H1 (cell line): ENCODE results near the gene ANKRD9. TPM values are rescaled to one million over a fixed set of nuclear protein-coding genes. Genes with fewer than 3 reads are reported as not detected.

Experiments
- CTCF ChIA-PET: fragments of 300-600 bp; sonication (Branson Sonifier 250); formaldehyde crosslinking; loops from one replicate; lab custom pipeline; 2021; ENCODE audit not compliant: partially characterized antibody; lab: Charles Lee
- POLR2A ChIA-PET: fragments of 300-600 bp; sonication (Branson Sonifier 250); formaldehyde crosslinking; loops from one replicate; lab custom pipeline; 2021; ENCODE audit warnings: inconsistent platforms; ENCODE audit not compliant: partially characterized antibody; lab: Charles Lee
- DNase-seq, 2 experiments: peaks; one replicate each; pipeline versions ENCODE4 v3.0.0 to v3.0.0-alpha.2; 2010 to 2022; ENCODE audit warnings: low spot score in 2 of 2, low read depth in 1 of 2, mixed read lengths in 1 of 2
- FAIRE-seq: peaks from 2 replicates; lab custom pipeline; 2011; peaks lifted over from hg19 to GRCh38; lab: Jason Lieb, UNC
- H2AFZ ChIP-seq: 2 replicates; pipeline ENCODE4 v1.8.1; 2012; ENCODE audit warnings: low read length, inconsistent platforms
- H2AK5ac ChIP-seq: 2 replicates; pipeline ENCODE4 v1.6.1; 2013; ENCODE audit warnings: low read depth, low read length
- H2BK120ac ChIP-seq: replicated peaks from 2 replicates; pipeline ENCODE3; 2013; ENCODE audit warnings: low read depth, low read length, inconsistent platforms
- H2BK12ac ChIP-seq: 2 replicates; pipeline ENCODE4 v1.6.1; 2013; ENCODE audit warnings: low read depth, low read length
- H2BK15ac ChIP-seq: 2 replicates; pipeline ENCODE4 v1.6.1; 2013; ENCODE audit warnings: low read length
- H2BK20ac ChIP-seq: 2 replicates; pipeline ENCODE4 v1.6.1; 2013; ENCODE audit warnings: low read length
- H2BK5ac ChIP-seq: 2 replicates; pipeline ENCODE4 v1.6.1; 2013; ENCODE audit warnings: low read depth, low read length
- H3K14ac ChIP-seq: 2 replicates; pipeline ENCODE4 v1.6.1; 2013; ENCODE audit warnings: inconsistent platforms; ENCODE audit not compliant: insufficient read length
- H3K18ac ChIP-seq: 2 replicates; pipeline ENCODE4 v1.6.1; 2013; ENCODE audit warnings: low read length; ENCODE audit errors: extremely low read depth
- H3K23ac ChIP-seq: 2 replicates; pipeline ENCODE4 v1.6.1; 2013; ENCODE audit warnings: inconsistent platforms; ENCODE audit not compliant: insufficient read length
- H3K23me2 ChIP-seq: 2 replicates; pipeline ENCODE4 v1.6.1; 2013; ENCODE audit warnings: low read depth, low read length
- H3K27ac ChIP-seq: 2 replicates; pipeline ENCODE4 v1.6.1; 2011; ENCODE audit warnings: low read depth, low read length, inconsistent platforms
- H3K27me3 ChIP-seq, 4 experiments: replicated peaks in 1 of 4; 1 replicate in 1 of 4; 2 replicates in 3 of 4; pipeline versions ENCODE4 v1.6.1 to v1.8.1; 2011 to 2013; ENCODE audit warnings: low read length in 3 of 4, mild to moderate bottlenecking in 3 of 4, inconsistent platforms in 2 of 4, mixed read lengths in 2 of 4, moderate library complexity in 1 of 4; ENCODE audit not compliant: control insufficient read depth in 3 of 4, insufficient read depth in 3 of 4; ENCODE audit errors: extremely low read depth in 1 of 4
- H3K36me3 ChIP-seq, 4 experiments: 2 replicates each; pipeline versions ENCODE4 v1.6.1 to v1.8.1; 2011 to 2013; ENCODE audit warnings: mild to moderate bottlenecking in 4 of 4, low read length in 3 of 4, moderate library complexity in 2 of 4, control low read depth in 1 of 4, inconsistent platforms in 1 of 4; ENCODE audit not compliant: insufficient read depth in 4 of 4, control insufficient read depth in 2 of 4
- H3K4ac ChIP-seq: replicated peaks from 2 replicates; pipeline ENCODE3; 2013; ENCODE audit warnings: low read length, low read depth, mixed read lengths, inconsistent platforms; ENCODE audit not compliant: insufficient read length
- H3K4me1 ChIP-seq, 4 experiments: replicated peaks in 1 of 4; 1 replicate in 1 of 4; 2 replicates in 3 of 4; pipeline versions ENCODE4 v1.6.1 to v1.8.1; 2011 to 2013; ENCODE audit warnings: low read length in 3 of 4, inconsistent platforms in 2 of 4, mixed read lengths in 1 of 4; ENCODE audit not compliant: insufficient read depth in 4 of 4, control insufficient read depth in 3 of 4
- H3K4me2 ChIP-seq, 2 experiments: 2 replicates each; pipeline versions ENCODE4 v1.6.1 to v1.8.1; 2011 to 2013; ENCODE audit warnings: low read depth in 2 of 2, low read length in 2 of 2, control low read depth in 1 of 2, inconsistent platforms in 1 of 2, mild to moderate bottlenecking in 1 of 2; ENCODE audit not compliant: insufficient read depth in 1 of 2
- H3K4me3 ChIP-seq, 4 experiments: fragments of 200-600, 300-600 bp in 1 of 4; sonication (generic), shearing (Covaris generic), sonication (Bioruptor Twin) in 1 of 4; 2 replicates each; pipeline versions ENCODE4 v1.5.1 to v1.8.1; 2011 to 2016; ENCODE audit warnings: low read length in 4 of 4, low read depth in 3 of 4, control low read depth in 2 of 4, inconsistent platforms in 2 of 4, mild to moderate bottlenecking in 2 of 4, mixed read lengths in 1 of 4, moderate library complexity in 1 of 4; ENCODE audit not compliant: insufficient read depth in 2 of 4; ENCODE audit errors: extremely low read depth in 1 of 4
- H3K56ac ChIP-seq: replicated peaks from 2 replicates; pipeline ENCODE3; 2013; ENCODE audit warnings: low read depth, mild to moderate bottlenecking, mixed read lengths, low read length, inconsistent platforms; ENCODE audit not compliant: insufficient read length
- H3K79me1 ChIP-seq: 2 replicates; pipeline ENCODE4 v1.6.1; 2013; ENCODE audit warnings: low read depth, low read length, control low read depth
- H3K79me2 ChIP-seq, 2 experiments: 2 replicates each; pipeline versions ENCODE4 v1.6.1 to v1.8.1; 2012 to 2013; ENCODE audit warnings: low read length in 2 of 2, mild to moderate bottlenecking in 2 of 2, inconsistent platforms in 1 of 2; ENCODE audit not compliant: insufficient read depth in 2 of 2, control insufficient read depth in 1 of 2
- H3K9ac ChIP-seq, 4 experiments: replicated peaks in 1 of 4; 1 replicate in 1 of 4; 2 replicates in 3 of 4; pipeline versions ENCODE4 v1.6.1 to v1.8.1; 2011 to 2013; ENCODE audit warnings: low read depth in 3 of 4, low read length in 3 of 4, control low read depth in 2 of 4, mild to moderate bottlenecking in 2 of 4, moderate library complexity in 2 of 4, inconsistent platforms in 1 of 4; ENCODE audit errors: extremely low read depth in 1 of 4
- H3K9me3 ChIP-seq, 2 experiments: 2 replicates each; pipeline versions ENCODE4 v1.6.1 to v1.8.1; 2012 to 2013; ENCODE audit warnings: mild to moderate bottlenecking in 2 of 2, moderate library complexity in 2 of 2, control low read depth in 1 of 2, inconsistent platforms in 1 of 2, low read depth in 1 of 2, low read length in 1 of 2, mixed read lengths in 1 of 2; ENCODE audit not compliant: insufficient read depth in 2 of 2
- H4K20me1 ChIP-seq, 2 experiments: replicated peaks in 1 of 2; 2 replicates each; pipeline versions ENCODE3 to v1.8.1; 2011 to 2013; ENCODE audit warnings: inconsistent platforms in 2 of 2, low read length in 2 of 2, mild to moderate bottlenecking in 1 of 2; ENCODE audit not compliant: insufficient read depth in 2 of 2, control insufficient read depth in 1 of 2
- H4K5ac ChIP-seq: 2 replicates; pipeline ENCODE4 v1.6.1; 2013; ENCODE audit warnings: low read length, low read depth, mixed read lengths, inconsistent platforms; ENCODE audit not compliant: insufficient read length
- H4K8ac ChIP-seq: 2 replicates; pipeline ENCODE4 v1.8.0; 2013; ENCODE audit warnings: mild to moderate bottlenecking, moderate library complexity, low read length, inconsistent platforms; ENCODE audit not compliant: insufficient read depth; ENCODE audit errors: extremely low read depth
- H4K91ac ChIP-seq: replicated peaks from 2 replicates; pipeline ENCODE3; 2013; ENCODE audit warnings: low read length, mixed read lengths, inconsistent platforms; ENCODE audit not compliant: insufficient read length
- BRCA1 ChIP-seq: IDR thresholded peaks from 2 replicates; pipeline ENCODE4 v1.6.1; 2012; ENCODE audit warnings: low read depth, low read length, improper control_type of control experiment
- CBX5 ChIP-seq: fragments of 300-800, 300-1000 bp; sonication (generic); IDR thresholded peaks from 2 replicates; pipeline ENCODE4 v1.7.1; 2016; ENCODE audit warnings: antibody characterized with exemption, low read length, low read depth
- EP300 ChIP-seq, 2 experiments: IDR thresholded peaks; 1 replicate in 1 of 2; 2 replicates in 1 of 2; pipeline ENCODE4 v1.6.1; 2011 to 2012; ENCODE audit warnings: low read depth in 2 of 2, low read length in 2 of 2, mild to moderate bottlenecking in 2 of 2, borderline replicate concordance in 1 of 2, inconsistent platforms in 1 of 2, moderate library complexity in 1 of 2
- EZH2 ChIP-seq: fragments of 200-600 bp; sonication (generic); IDR thresholded peaks from 2 replicates; pipeline ENCODE4 v1.7.1; 2012; ENCODE audit warnings: low read depth, mild to moderate bottlenecking, moderate library complexity, low read length, inconsistent platforms; ENCODE audit not compliant: severe bottlenecking
- MAFK ChIP-seq: IDR thresholded peaks from 2 replicates; pipeline ENCODE4 v1.6.1; 2012; ENCODE audit warnings: low read depth, mild to moderate bottlenecking, improper control_type of control experiment, low read length
- RAD21 ChIP-seq, 2 experiments: IDR thresholded peaks in 1 of 2; conservative IDR thresholded peaks in 1 of 2; 2 replicates each; pipeline ENCODE4 v1.6.1; 2011; ENCODE audit warnings: low read depth in 2 of 2, low read length in 2 of 2, improper control_type of control experiment in 1 of 2, inconsistent platforms in 1 of 2, mild to moderate bottlenecking in 1 of 2, moderate library complexity in 1 of 2
- SIRT6 ChIP-seq: IDR thresholded peaks from one replicate; pipeline ENCODE4 v1.7.1; 2012; ENCODE audit warnings: low read length, inconsistent platforms
- TEAD4 ChIP-seq: IDR thresholded peaks from 2 replicates; pipeline ENCODE4 v1.6.1; 2012; ENCODE audit warnings: low read depth, low read length, inconsistent platforms, mixed read lengths
- WGBS, 2 experiments: shearing (Covaris generic) in 1 of 2; methylation state at CpG; one replicate each; pipeline versions ENCODE4 v1.1.6 to v1.1.7; 2013 to 2015; ENCODE audit warnings: low lambda C conversion rate in 2 of 2, mixed read lengths in 2 of 2, inconsistent platforms in 1 of 2, low coverage in 1 of 2, missing lambda C conversion rate in 1 of 2; ENCODE audit not compliant: insufficient replicate concordance in 2 of 2, insufficient coverage in 1 of 2, insufficient read length in 1 of 2; ENCODE audit errors: extremely low coverage in 1 of 2, missing lambda C conversion rate in 1 of 2; 5-methylcytosine and 5-hydroxymethylcytosine counted together
- polyA plus RNA-seq, 7 experiments: library from polyadenylated mRNA; depleted of rRNA in 3 of 7; stranded (reverse) in 5 of 7; unstranded in 2 of 7; fragments of >200 nt in 5 of 7; fragments of 200-250 nt in 2 of 7; gene quantifications; 1 replicate in 5 of 7; 2 replicates in 1 of 7; 4 replicates in 1 of 7; pipeline versions ENCODE4 v1.2.1 to v1.2.3, GENCODE V29; 2011 to 2013; ENCODE audit warnings: missing spikeins in 2 of 7, mixed read lengths in 2 of 7
- total RNA-seq: library from RNA; stranded (reverse); fragmentation: NEBNext Ultra II Directional; extraction: Animal tissue kit (Norgen Biotek cat#: 25700); gene quantifications from 2 replicates; pipeline ENCODE4 v1.2.1, GENCODE V29; 2021
- TF ChIP-seq, protein P1 (sequence below), 3 experiments: IDR thresholded peaks; 1 replicate in 2 of 3; 2 replicates in 1 of 3; pipeline versions ENCODE4 v1.5.1 to v1.6.1; 2011; ENCODE audit warnings: low read length in 3 of 3, mild to moderate bottlenecking in 3 of 3, inconsistent platforms in 2 of 3, low read depth in 1 of 3, moderate library complexity in 1 of 3; ENCODE audit not compliant: insufficient read depth in 1 of 3; ENCODE audit errors: control extremely low read depth in 1 of 3

Gene ANKRD9
- total and polyA plus RNA-seq, 2 of the 8 experiments (the other 6 are each of a cell fraction or from before 2014, with no cell fraction given): 37.0 to 41.8 TPM

- Histone ChIP-seq H3K14ac (no peak overlapping the region), H2BK15ac (no peak overlapping the region), H2BK5ac (peak overlapping the region; percentile 35; the same call in 1 of the 2 replicates), H2BK12ac (no peak overlapping the region), H2BK20ac (no peak overlapping the region), H3K56ac (no peak overlapping the region), H3K9me3 (no peaks in the 10 kb centered on the region), H3K79me2 (no peaks in the 10 kb centered on the region), H3K23me2 (no peaks in the 10 kb centered on the region; the same call in 1 of the 2 replicates), H3K4me2 (no peak overlapping the region), H3K4ac (no peak overlapping the region), H3K27me3 (no peaks in the 10 kb centered on the region; a peak in 1 of 7 replicates), H4K91ac (no peak overlapping the region), H3K23ac (no peak overlapping the region), H2AK5ac (no peak overlapping the region), H3K36me3 (0 out of 8 replicates have a peak, but pooled peaks cover 0 to 3% (median 0%) of the 10 kb centered on the region in 4 experiments), H3K4me3 (no peak overlapping the region), H2BK120ac (no peak overlapping the region), H3K27ac (no peak overlapping the region), H3K18ac (no peak overlapping the region), H4K20me1 (peaks cover 0 to 4% of the 10 kb centered on the region in 2 experiments), H3K9ac (no peak overlapping the region), H2AFZ (no peak overlapping the region), H3K4me1 (no peaks in the 10 kb centered on the region), H3K79me1 (no peaks in the 10 kb centered on the region), H4K8ac (peak overlapping the region; percentile 79), H4K5ac (no peak overlapping the region)
- DNase-seq (peak in 1 of 2 experiments; percentile 70), FAIRE-seq (no peak)
- ChIA-PET POLR2A (interaction anchor here (0.6 to 1.9 kb wide), 3 partner anchors 10 to 162 kb away, joined by 3 to 8 read pairs (median 4); no protein-coding TSS in a partner anchor), CTCF (interaction anchor here (0.5 to 5.4 kb wide), 32 partner anchors 9 to 402 kb away, joined by 3 to 42 read pairs (median 4); partner anchors contain the start of genes CINP and TECPR2)
- WGBS, 2 experiments: 89% methylated on average over 30 of the region's 30 CpGs; no CpG with 5 or more reads in 1 of the 2 experiments
- TF ChIP-seq EZH2 (no peak), TEAD4 (no peak), SIRT6 (no peak), EP300 (IDR thresholded peaks at IDR 0.05; ENCODE audit: borderline replicate concordance in 1 of 2, low read depth in 2 of 2, low read length in 2 of 2) (no peak), MAFK (no peak), CBX5 (no peak), RAD21 (IDR thresholded peaks at IDR 0.05 in 1 of 2, conservative IDR thresholded peaks at IDR 0.05 in 1 of 2; ENCODE audit: low read depth in 2 of 2, low read length in 2 of 2) (peak; percentile 78 to 81), BRCA1 (no peak)
- TF ChIP-seq, protein P1, sequence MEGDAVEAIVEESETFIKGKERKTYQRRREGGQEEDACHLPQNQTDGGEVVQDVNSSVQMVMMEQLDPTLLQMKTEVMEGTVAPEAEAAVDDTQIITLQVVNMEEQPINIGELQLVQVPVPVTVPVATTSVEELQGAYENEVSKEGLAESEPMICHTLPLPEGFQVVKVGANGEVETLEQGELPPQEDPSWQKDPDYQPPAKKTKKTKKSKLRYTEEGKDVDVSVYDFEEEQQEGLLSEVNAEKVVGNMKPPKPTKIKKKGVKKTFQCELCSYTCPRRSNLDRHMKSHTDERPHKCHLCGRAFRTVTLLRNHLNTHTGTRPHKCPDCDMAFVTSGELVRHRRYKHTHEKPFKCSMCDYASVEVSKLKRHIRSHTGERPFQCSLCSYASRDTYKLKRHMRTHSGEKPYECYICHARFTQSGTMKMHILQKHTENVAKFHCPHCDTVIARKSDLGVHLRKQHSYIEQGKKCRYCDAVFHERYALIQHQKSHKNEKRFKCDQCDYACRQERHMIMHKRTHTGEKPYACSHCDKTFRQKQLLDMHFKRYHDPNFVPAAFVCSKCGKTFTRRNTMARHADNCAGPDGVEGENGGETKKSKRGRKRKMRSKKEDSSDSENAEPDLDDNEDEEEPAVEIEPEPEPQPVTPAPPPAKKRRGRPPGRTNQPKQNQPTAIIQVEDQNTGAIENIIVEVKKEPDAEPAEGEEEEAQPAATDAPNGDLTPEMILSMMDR (IDR thresholded peaks at IDR 0.05; ENCODE audit: control extremely low read depth in 1 of 3, insufficient read depth in 1 of 3, low read depth in 1 of 3, low read length in 3 of 3): peak in 2 of 3 experiments; percentile 67 to 82; a peak in 3 of 4 replicates
Measured at GRCh38 chr14:102497998-102498677, 11.4 kb downstream of the ANKRD9 start.
